ENCODE measurements around the gene PPARA. TPM values are rescaled to one million over a fixed set of nuclear protein-coding genes. Genes with fewer than 3 reads are reported as not detected.
A peak's percentile ranks its signal among the peaks of the same experiment; 100 is the strongest.

The PPARA gene
- total RNA-seq, 8 experiments from 2014 or later: 0.38 to 15.1 (median 4.5) TPM

GRCh38 chr22:46240506-46240905 lies 90.2 kb downstream of the PPARA start:
- H3K4me3 ChIP-seq: no peak overlapping the region
- in situ Hi-C loops (cut with MboI; ENCODE audit: low pct_unique_long_range_greater_than_20kb in 2 of 9, low sequenced_read_pairs in 9 of 9, unreplicated experiment in 9 of 9): no loop called here
- H3K27ac ChIP-seq: no peak overlapping the region
- no peak for ATAC-seq (replicated peaks in 6 of 8)
- WGBS, 10 experiments: 33 to 100% (median 79%) methylated on average over 1 to 5 of the region's 6 CpGs; no CpG with 5 or more reads in 2 of the 10 experiments
- peaks cover 12 to 17% of the 10 kb centered on the region in 2 donors for H3K4me1 ChIP-seq (replicated peaks in 1 of 2)

GRCh38 chr22:46240907-46241306 lies 90.6 kb downstream of the PPARA start:
- ATAC-seq (replicated peaks in 6 of 8): peak in 2 of 8 experiments; percentile 19 to 35
- H3K4me3 ChIP-seq: no peak overlapping the region
- WGBS, 10 experiments: 0 to 96% (median 23%) methylated on average over 1 to 7 of the region's 7 CpGs; no CpG with 5 or more reads in 3 of the 10 experiments
- no peak overlapping the region for H3K27ac ChIP-seq
- peaks cover 12 to 17% of the 10 kb centered on the region in 2 donors for H3K4me1 ChIP-seq (replicated peaks in 1 of 2)
- in situ Hi-C loops (cut with MboI; ENCODE audit: low pct_unique_long_range_greater_than_20kb in 2 of 9, low sequenced_read_pairs in 9 of 9, unreplicated experiment in 9 of 9): no loop called here

GRCh38 chr22:46241396-46242007 lies 91.2 kb downstream of the PPARA start:
- Histone ChIP-seq H3K4me3 (no peak overlapping the region), H3K4me1 (replicated peaks in 1 of 2) (peaks cover 12 to 17% of the 10 kb centered on the region in 2 donors), H3K27ac (no peak overlapping the region)
- 44 to 90% (median 70%) methylated on average over 1 to 5 of the region's 5 CpGs for WGBS, 10 experiments
- ATAC-seq (replicated peaks in 6 of 8): no peak
- in situ Hi-C loops (cut with MboI; ENCODE audit: low pct_unique_long_range_greater_than_20kb in 2 of 9, low sequenced_read_pairs in 9 of 9, unreplicated experiment in 9 of 9): no loop called here

- Histone ChIP-seq H3K4me3 (no peak overlapping the region), H3K4me1 (replicated peaks in 1 of 2) (peaks cover 12 to 17% of the 10 kb centered on the region in 2 donors), H3K27ac (no peak overlapping the region)
- in situ Hi-C loops (cut with MboI; ENCODE audit: low pct_unique_long_range_greater_than_20kb in 2 of 9, low sequenced_read_pairs in 9 of 9, unreplicated experiment in 9 of 9): no loop called here
- WGBS, 10 experiments: 60 to 100% (median 86%) methylated on average over 1 to 6 of the region's 10 CpGs; no CpG with 5 or more reads in 4 of the 10 experiments
- ATAC-seq (replicated peaks in 6 of 8): no peak
Observed at GRCh38 chr22:46242076-46242475, 91.8 kb downstream of the PPARA start.

- peaks cover 12 to 21% of the 10 kb centered on the region in 2 donors for H3K4me1 ChIP-seq (replicated peaks in 1 of 2)
Observed at GRCh38 chr22:46244771-46245170, 94.4 kb downstream of the PPARA start.

GRCh38 chr22:46245511-46245910 lies 95.2 kb downstream of the PPARA start:
- in situ Hi-C loops (cut with MboI; ENCODE audit: low pct_unique_long_range_greater_than_20kb in 2 of 9, low sequenced_read_pairs in 9 of 9, unreplicated experiment in 9 of 9): no loop called here
- ATAC-seq (replicated peaks in 6 of 8): peak in 1 of 8 experiments; percentile 6
- Histone ChIP-seq H3K27ac (no peak overlapping the region), H3K4me1 (replicated peaks in 1 of 2) (peaks cover 12 to 17% of the 10 kb centered on the region in 2 donors), H3K4me3 (no peak overlapping the region)
- WGBS, 10 experiments: 60 to 100% (median 71%) methylated on average over 1 to 6 of the region's 16 CpGs; no CpG with 5 or more reads in 6 of the 10 experiments

More at GRCh38 chr22:46244771-46245170, 94.4 kb downstream of the PPARA start:
- no peak for ATAC-seq (replicated peaks in 6 of 8)
- in situ Hi-C loops (cut with MboI; ENCODE audit: low pct_unique_long_range_greater_than_20kb in 2 of 9, low sequenced_read_pairs in 9 of 9, unreplicated experiment in 9 of 9): no loop called here
- no peak overlapping the region for H3K27ac ChIP-seq
- 90 to 100% (median 96%) methylated on average over 1 to 5 of the region's 9 CpGs; no CpG with 5 or more reads in 6 of the 10 experiments for WGBS, 10 experiments
- H3K4me3 ChIP-seq: no peak overlapping the region

GRCh38 chr22:46246178-46246577 lies 95.9 kb downstream of the PPARA start:
- H3K27ac ChIP-seq: no peak overlapping the region
- in situ Hi-C loops (cut with MboI; ENCODE audit: low pct_unique_long_range_greater_than_20kb in 2 of 9, low sequenced_read_pairs in 9 of 9, unreplicated experiment in 9 of 9): no loop called here

GRCh38 chr22:46247443-46247975 lies 97.2 kb downstream of the PPARA start:
- no peak overlapping the region for H3K27ac ChIP-seq
- peaks cover 7 to 9% of the 10 kb centered on the region in 2 donors for H3K4me1 ChIP-seq (replicated peaks in 1 of 2)
- in situ Hi-C loops (cut with MboI; ENCODE audit: low pct_unique_long_range_greater_than_20kb in 2 of 9, low sequenced_read_pairs in 9 of 9, unreplicated experiment in 9 of 9): no loop called here
- no peak for ATAC-seq (replicated peaks in 6 of 8)
- WGBS, 10 experiments: 93% methylated on average over 2 of the region's 2 CpGs; no CpG with 5 or more reads in 9 of the 10 experiments
- no peak overlapping the region for H3K4me3 ChIP-seq

More at GRCh38 chr22:46246178-46246577, 95.9 kb downstream of the PPARA start:
- H3K4me1 ChIP-seq (replicated peaks in 1 of 2): peaks cover 8 to 10% of the 10 kb centered on the region in 2 donors
- ATAC-seq (replicated peaks in 6 of 8): no peak
- 80 to 100% (median 90%) methylated on average over 2 to 3 of the region's 10 CpGs; no CpG with 5 or more reads in 6 of the 10 experiments for WGBS, 10 experiments
- H3K4me3 ChIP-seq: no peak overlapping the region

- H3K27ac ChIP-seq: peak within 1 kb of the TSS; percentile 49 to 71
- H3K4me1 ChIP-seq (replicated peaks in 1 of 2): peaks cover 7 to 9% of the 10 kb centered on the region in 2 donors
- WGBS, 10 experiments: 0 to 20% (median 0%) methylated on average over 2 to 5 of the region's 89 CpGs; no CpG with 5 or more reads in 7 of the 10 experiments
- in situ Hi-C loops (cut with MboI; ENCODE audit: low pct_unique_long_range_greater_than_20kb in 2 of 9, low sequenced_read_pairs in 9 of 9, unreplicated experiment in 9 of 9): no loop called here
- peak within 1 kb of the TSS; percentile 50 to 90 (median 83) for H3K4me3 ChIP-seq
- peak; percentile 95 to 97 (median 96) for ATAC-seq (replicated peaks in 6 of 8)
Observed at GRCh38 chr22:46250035-46250782, 99.9 kb downstream of the PPARA start, which contains the start of gene CDPF1. Gene CDPF1 (minus strand): TSS chr22:46250293. CDS start chr22:46248284, 2,009 bp downstream.

- no peak for ATAC-seq (replicated peaks in 6 of 8)
Observed at GRCh38 chr22:46250783-46251125, 100.4 kb downstream of the PPARA start.

GRCh38 chr22:46251266-46251665 lies 100.9 kb downstream of the PPARA start:
- 0 to 88% (median 34%) methylated on average over 1 to 7 of the region's 7 CpGs; no CpG with 5 or more reads in 1 of the 10 experiments for WGBS, 10 experiments
- no peak overlapping the region for H3K27ac ChIP-seq
- peak overlapping the region; percentile 50 to 90 (median 83) for H3K4me3 ChIP-seq
- peaks cover 7 to 9% of the 10 kb centered on the region in 2 donors for H3K4me1 ChIP-seq (replicated peaks in 1 of 2)
- in situ Hi-C loops (cut with MboI; ENCODE audit: low pct_unique_long_range_greater_than_20kb in 2 of 9, low sequenced_read_pairs in 9 of 9, unreplicated experiment in 9 of 9): no loop called here
- ATAC-seq (replicated peaks in 6 of 8): no peak

More at GRCh38 chr22:46250783-46251125, 100.4 kb downstream of the PPARA start:
- in situ Hi-C loops (cut with MboI; ENCODE audit: low pct_unique_long_range_greater_than_20kb in 2 of 9, low sequenced_read_pairs in 9 of 9, unreplicated experiment in 9 of 9): no loop called here
- Histone ChIP-seq H3K4me1 (replicated peaks in 1 of 2) (peaks cover 7 to 9% of the 10 kb centered on the region in 2 donors), H3K27ac (peak overlapping the region; percentile 44 to 71), H3K4me3 (peak overlapping the region; percentile 50 to 90 (median 83))
- WGBS, 10 experiments: 0 to 60% (median 18%) methylated on average over 2 to 5 of the region's 25 CpGs; no CpG with 5 or more reads in 6 of the 10 experiments

- no peak overlapping the region for H3K27ac ChIP-seq
- ATAC-seq (replicated peaks in 6 of 8): no peak
- WGBS, 10 experiments: 53 to 94% (median 88%) methylated on average over 1 to 9 of the region's 9 CpGs
- in situ Hi-C loops (cut with MboI; ENCODE audit: low pct_unique_long_range_greater_than_20kb in 2 of 9, low sequenced_read_pairs in 9 of 9, unreplicated experiment in 9 of 9): no loop called here
- peaks cover 7 to 9% of the 10 kb centered on the region in 2 donors for H3K4me1 ChIP-seq (replicated peaks in 1 of 2)
- H3K4me3 ChIP-seq: no peak overlapping the region
Observed at GRCh38 chr22:46251816-46252380, 101.6 kb downstream of the PPARA start.
